Mammary epithelial cell (primary cell): ENCODE data around the gene PTCRA.
"Not testable (repeated sequence)": the region's sequence is repeated elsewhere in the genome, so short reads cannot be mapped to it uniquely, and the experiment has no call there.

Experiments used
- CTCF ChIP-seq, 2 donors: IDR thresholded peaks in 1 of 2; conservative IDR thresholded peaks in 1 of 2; 2 replicates each; pipeline ENCODE4 v1.5.1; 2011 to 2012; ENCODE audit warnings: inconsistent platforms in 2 of 2, low read length in 2 of 2, mild to moderate bottlenecking in 2 of 2, control low read depth in 1 of 2, low read depth in 1 of 2; ENCODE audit not compliant: insufficient read depth in 1 of 2; ENCODE audit errors: extremely low read depth in 1 of 2
- EZH2 ChIP-seq: IDR thresholded peaks from 2 replicates; pipeline ENCODE4 v1.6.1; 2012; ENCODE audit warnings: low read length, inconsistent platforms, borderline replicate concordance

- not testable (repeated sequence) for TF ChIP-seq EZH2; CTCF (conservative IDR thresholded peaks at IDR 0.05 in 1 of 2, IDR thresholded peaks at IDR 0.05 in 1 of 2; ENCODE audit: extremely low read depth in 1 of 2, insufficient read depth in 1 of 2, low read depth in 1 of 2, low read length in 2 of 2)
Observed at GRCh38 chr6:42941356-42941755, 25.5 kb downstream of the PTCRA start.
